IgD-negative memory B cell (primary cell): Measurements from ENCODE around the gene FBL. TPM values are rescaled to one million over a fixed set of nuclear protein-coding genes. Genes with fewer than 3 reads are reported as not detected.
"Not testable (repeated sequence)": the region's sequence is repeated elsewhere in the genome, so short reads cannot be mapped to it uniquely, and the experiment has no call there.

Experiments
- H3K27ac Mint-ChIP-seq, 3 donors: one replicate each; pipeline ENCODE4 v1.8.0; 2020 to 2022; ENCODE audit warnings: mild to moderate bottlenecking in 3 of 3, mixed read lengths in 3 of 3, moderate library complexity in 1 of 3
- H3K27me3 Mint-ChIP-seq: one replicate; pipeline ENCODE4 v1.8.0; 2021; ENCODE audit warnings: mixed read lengths
- H3K36me3 Mint-ChIP-seq: one replicate; pipeline ENCODE4 v1.8.0; 2020; ENCODE audit warnings: mild to moderate bottlenecking, mixed read lengths
- H3K4me1 Mint-ChIP-seq, 3 donors: one replicate each; pipeline ENCODE4 v1.8.0; 2020 to 2022; ENCODE audit warnings: mixed read lengths in 3 of 3, mild to moderate bottlenecking in 1 of 3
- H3K4me3 Mint-ChIP-seq, 4 donors: one replicate each; pipeline ENCODE4 v1.8.0; 2020 to 2022; ENCODE audit warnings: mild to moderate bottlenecking in 4 of 4, mixed read lengths in 4 of 4, moderate library complexity in 3 of 4
- H3K9me3 Mint-ChIP-seq, 3 donors: one replicate each; pipeline ENCODE4 v1.8.0; 2020 to 2021; ENCODE audit warnings: mixed read lengths in 3 of 3, mild to moderate bottlenecking in 1 of 3
- polyA plus RNA-seq: library from polyadenylated mRNA; unstranded; fragments of 300-500 nt; fragmentation: Illumina TruSeq; gene quantifications from one replicate; pipeline ENCODE4 v1.2.3, GENCODE V29; 2021

The FBL gene
- 183 TPM for polyA plus RNA-seq

- Mint-ChIP-seq H3K4me3 (peak within 1 kb of the TSS; percentile 89 to 96 (median 94)), H3K9me3 (no peaks in the 10 kb centered on the region), H3K27ac (peak within 1 kb of the TSS; percentile 83 to 97 (median 93)), H3K36me3 (peaks cover 2% of the 10 kb centered on the region), H3K27me3 (no peaks in the 10 kb centered on the region), H3K4me1 (peaks cover 32 to 39% (median 36%) of the 10 kb centered on the region in 3 donors)
Observed at GRCh38 chr19:39845933-39846677, at the start of gene FBL. Gene FBL (minus strand): TSS chr19:39846379. CDS start chr19:39846300, 79 bp downstream.

DNA sequence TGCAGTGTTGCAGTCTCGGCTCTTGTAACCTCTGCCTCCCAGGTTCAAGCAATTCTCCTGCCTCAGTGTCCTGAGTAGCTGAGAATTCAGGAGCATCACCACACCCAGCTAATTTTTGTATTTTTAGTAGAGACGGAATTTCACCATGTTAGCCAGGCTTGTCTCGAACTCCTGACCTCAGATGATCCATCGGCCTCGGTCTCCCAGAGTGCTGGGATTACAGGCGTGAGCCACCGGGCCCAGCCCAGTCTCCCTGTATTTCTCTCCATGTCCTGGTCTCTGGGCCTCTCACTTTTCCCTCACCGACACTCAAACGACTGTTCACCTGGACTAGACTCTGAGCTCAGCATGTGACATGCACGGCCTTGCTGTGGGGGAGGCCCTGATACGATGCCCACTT lies 48.9 kb upstream of the FBL start:
- not testable (repeated sequence) for H3K4me3 Mint-ChIP-seq, H3K36me3 Mint-ChIP-seq, H3K27me3 Mint-ChIP-seq, H3K27ac Mint-ChIP-seq, H3K9me3 Mint-ChIP-seq, H3K4me1 Mint-ChIP-seq

- not testable (repeated sequence) for H3K9me3 Mint-ChIP-seq, H3K27ac Mint-ChIP-seq, H3K4me3 Mint-ChIP-seq, H3K27me3 Mint-ChIP-seq, H3K4me1 Mint-ChIP-seq, H3K36me3 Mint-ChIP-seq
Observed at GRCh38 chr19:39894236-39894606, 48.0 kb upstream of the FBL start.

- H3K36me3 Mint-ChIP-seq, H3K9me3 Mint-ChIP-seq, H3K27me3 Mint-ChIP-seq, H3K27ac Mint-ChIP-seq, H3K4me1 Mint-ChIP-seq, H3K4me3 Mint-ChIP-seq: not testable (repeated sequence)
Observed at GRCh38 chr19:39893366-39894235, 47.4 kb upstream of the FBL start.

GRCh38 chr19:39892506-39892902 lies 46.3 kb upstream of the FBL start:
- not testable (repeated sequence) for H3K4me1 Mint-ChIP-seq, H3K27ac Mint-ChIP-seq, H3K9me3 Mint-ChIP-seq, H3K36me3 Mint-ChIP-seq, H3K27me3 Mint-ChIP-seq, H3K4me3 Mint-ChIP-seq

DNA sequence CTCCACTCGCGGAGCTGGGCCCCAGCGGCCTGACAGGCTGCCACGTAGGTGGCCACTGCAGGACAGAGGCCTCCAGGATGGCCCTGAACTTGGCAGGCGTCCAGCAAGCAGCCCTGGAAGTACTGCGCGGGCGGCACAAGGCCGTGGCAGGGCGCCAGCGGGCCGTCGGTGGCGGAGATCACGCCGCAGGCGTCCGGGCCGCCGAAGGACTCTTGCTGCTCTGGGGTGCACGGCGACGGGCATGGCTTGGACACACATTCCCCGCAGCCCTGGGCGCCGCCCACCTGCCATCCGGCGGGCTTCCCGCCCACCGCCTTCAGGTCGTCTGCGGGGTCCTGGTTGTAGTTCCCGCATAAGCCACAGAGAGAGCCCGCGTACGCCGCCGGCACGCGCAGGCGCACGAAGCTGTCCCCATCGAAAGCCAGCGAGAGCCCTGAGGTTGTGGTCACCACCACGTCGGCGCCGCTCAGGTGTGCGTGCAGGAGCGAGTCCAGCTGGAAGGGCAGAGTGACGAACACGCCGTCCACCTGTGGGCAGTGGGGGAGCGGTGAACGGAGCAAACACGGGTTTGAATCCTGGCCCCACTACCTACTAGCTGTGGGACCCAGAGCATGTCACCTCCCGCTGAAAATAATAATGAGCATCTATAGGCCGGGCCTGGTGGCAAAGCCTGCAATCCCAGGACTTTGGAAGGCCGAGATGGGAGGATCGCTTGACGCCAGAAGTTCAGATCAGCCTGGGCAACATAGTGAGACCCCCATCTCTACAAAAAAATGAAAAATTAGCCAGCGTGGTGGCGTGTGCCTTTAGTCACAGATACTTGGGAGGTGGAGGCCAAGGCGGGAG lies 45.7 kb upstream of the FBL start:
- H3K36me3 Mint-ChIP-seq, H3K27me3 Mint-ChIP-seq, H3K27ac Mint-ChIP-seq, H3K4me1 Mint-ChIP-seq, H3K9me3 Mint-ChIP-seq: not testable (repeated sequence)
- peak overlapping the region in 2 of 4 donors; percentile 25 to 70 for H3K4me3 Mint-ChIP-seq

- no peaks in the 10 kb centered on the region for H3K4me1 Mint-ChIP-seq
- H3K27me3 Mint-ChIP-seq, result no peaks in the 10 kb centered on the region
- peaks cover 1% of the 10 kb centered on the region for H3K36me3 Mint-ChIP-seq
- no peaks in the 10 kb centered on the region for H3K9me3 Mint-ChIP-seq
- peak overlapping the region in 1 of 3 donors; percentile 69 for H3K27ac Mint-ChIP-seq
- peak overlapping the region in 1 of 4 donors; percentile 74 for H3K4me3 Mint-ChIP-seq
Observed at GRCh38 chr19:39890755-39891551, 44.8 kb upstream of the FBL start.

- H3K27ac Mint-ChIP-seq, result not testable (repeated sequence)
Observed at GRCh38 chr19:39889872-39890754, 43.9 kb upstream of the FBL start.

DNA sequence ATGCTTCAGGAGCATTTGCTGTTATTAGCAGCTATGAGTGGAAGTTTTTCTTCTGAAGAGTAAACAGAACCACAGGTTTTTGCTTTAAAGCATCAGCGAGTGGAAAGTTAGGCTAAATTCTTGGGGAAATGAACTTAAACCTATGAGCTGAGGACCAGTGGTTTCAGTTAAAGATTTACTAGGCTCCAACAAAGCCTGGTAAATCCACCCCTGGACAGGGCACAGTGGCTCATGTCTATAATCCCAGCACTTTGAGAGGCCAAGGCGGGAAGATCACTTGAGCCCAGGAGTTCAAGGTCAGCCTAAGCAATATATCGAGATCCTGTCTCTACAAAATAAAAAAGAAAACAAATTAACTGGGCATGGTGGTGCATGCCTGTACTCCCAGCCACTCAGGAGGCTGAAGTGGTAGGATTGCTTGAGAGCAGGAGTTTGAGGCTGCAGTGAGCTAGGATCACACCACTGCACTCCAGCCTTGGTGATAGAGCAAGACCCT lies 41.3 kb upstream of the FBL start:
- H3K36me3 Mint-ChIP-seq, H3K4me3 Mint-ChIP-seq, H3K4me1 Mint-ChIP-seq, H3K9me3 Mint-ChIP-seq, H3K27me3 Mint-ChIP-seq, H3K27ac Mint-ChIP-seq: not testable (repeated sequence)

More at GRCh38 chr19:39889872-39890754, 43.9 kb upstream of the FBL start:
- not testable (repeated sequence) for H3K4me3 Mint-ChIP-seq, H3K9me3 Mint-ChIP-seq, H3K4me1 Mint-ChIP-seq, H3K36me3 Mint-ChIP-seq, H3K27me3 Mint-ChIP-seq

GRCh38 chr19:39885821-39886554 lies 39.8 kb upstream of the FBL start:
- not testable (repeated sequence) for H3K27me3 Mint-ChIP-seq, H3K4me3 Mint-ChIP-seq, H3K9me3 Mint-ChIP-seq, H3K36me3 Mint-ChIP-seq, H3K4me1 Mint-ChIP-seq, H3K27ac Mint-ChIP-seq

DNA sequence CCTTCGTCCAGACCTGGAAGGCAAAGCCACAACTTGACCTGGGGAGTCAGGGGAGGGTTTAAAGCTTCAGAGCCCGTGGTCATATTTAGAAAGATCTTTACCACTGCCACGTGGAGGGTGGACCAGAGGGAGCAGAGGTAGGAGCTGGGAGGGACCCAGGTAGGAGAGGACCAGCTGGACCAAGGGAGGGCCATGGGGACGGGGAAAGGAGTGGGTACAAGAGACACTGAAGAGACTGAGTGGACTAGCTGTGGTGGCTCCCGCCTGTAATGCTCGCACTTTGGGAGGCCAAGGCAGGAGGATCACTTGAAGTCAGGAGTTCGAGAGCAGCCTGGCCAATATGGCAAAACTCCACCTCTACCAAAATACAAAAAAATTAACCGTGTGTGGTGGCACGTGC lies 38.5 kb upstream of the FBL start:
- H3K4me3 Mint-ChIP-seq, H3K4me1 Mint-ChIP-seq, H3K9me3 Mint-ChIP-seq, H3K27me3 Mint-ChIP-seq, H3K36me3 Mint-ChIP-seq, H3K27ac Mint-ChIP-seq: not testable (repeated sequence)

DNA sequence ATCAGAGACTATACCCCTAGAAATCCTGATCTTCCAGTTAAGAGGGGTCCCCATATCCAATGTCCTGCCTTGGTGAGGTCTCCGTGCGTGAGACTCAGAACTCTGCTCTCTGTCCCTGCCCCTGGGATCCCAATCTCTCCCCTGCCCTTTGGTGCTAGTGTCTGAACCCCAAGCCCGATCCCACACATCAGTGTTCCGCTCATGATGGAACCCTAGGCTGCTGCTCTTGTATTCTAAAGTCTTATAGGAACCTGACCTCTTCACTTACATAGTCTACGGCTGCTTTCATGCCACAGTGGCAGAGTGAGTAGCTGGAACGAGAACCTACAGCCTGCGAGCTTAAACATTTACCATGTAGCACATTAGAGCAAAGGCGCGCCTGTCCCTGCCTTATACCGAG lies 36.5 kb upstream of the FBL start:
- not testable (repeated sequence) for H3K4me3 Mint-ChIP-seq, H3K36me3 Mint-ChIP-seq, H3K27ac Mint-ChIP-seq, H3K4me1 Mint-ChIP-seq, H3K27me3 Mint-ChIP-seq, H3K9me3 Mint-ChIP-seq

GRCh38 chr19:39881495-39882110 lies 35.4 kb upstream of the FBL start:
- H3K4me1 Mint-ChIP-seq, H3K9me3 Mint-ChIP-seq, H3K4me3 Mint-ChIP-seq, H3K27me3 Mint-ChIP-seq, H3K36me3 Mint-ChIP-seq, H3K27ac Mint-ChIP-seq: not testable (repeated sequence)
